Astrocyte (in vitro differentiated cells and primary cell): ENCODE results near the gene PKP4. TPM values are rescaled to one million over a fixed set of nuclear protein-coding genes. Genes with fewer than 3 reads are reported as not detected.

Source experiments
- DNase-seq: peaks from one replicate; pipeline ENCODE4 v3.0.0-alpha.2; 2010; ENCODE audit warnings: low read depth
- FAIRE-seq: peaks from 2 replicates; lab custom pipeline; 2011; peaks lifted over from hg19 to GRCh38; lab: Jason Lieb, UNC
- H2AFZ ChIP-seq: 2 replicates; pipeline ENCODE4 v1.6.0; 2012; ENCODE audit warnings: low read depth, low read length, inconsistent platforms
- H3K27ac ChIP-seq: 2 replicates; pipeline ENCODE4 v1.5.1; 2011; ENCODE audit warnings: low read depth, low read length, inconsistent platforms
- H3K27me3 ChIP-seq: 2 replicates; pipeline ENCODE4 v1.6.0; 2011; ENCODE audit warnings: low read length, inconsistent platforms; ENCODE audit not compliant: insufficient read depth
- H3K36me3 ChIP-seq: 2 replicates; pipeline ENCODE4 v1.5.1; 2011; ENCODE audit warnings: low read length, inconsistent platforms; ENCODE audit not compliant: insufficient read depth
- H3K4me1 ChIP-seq: 2 replicates; pipeline ENCODE4 v1.5.1; 2011; ENCODE audit warnings: low read length, inconsistent platforms; ENCODE audit not compliant: insufficient read depth
- H3K4me2 ChIP-seq: 2 replicates; pipeline ENCODE4 v1.6.0; 2012; ENCODE audit warnings: low read length, inconsistent platforms
- H3K4me3 ChIP-seq: 2 replicates; pipeline ENCODE4 v1.5.1; 2011; ENCODE audit warnings: low read depth, mild to moderate bottlenecking, low read length, inconsistent platforms; ENCODE audit not compliant: insufficient read depth
- H3K79me2 ChIP-seq: 2 replicates; pipeline ENCODE4 v1.6.0; 2012; ENCODE audit warnings: mild to moderate bottlenecking, low read length, inconsistent platforms; ENCODE audit not compliant: insufficient read depth
- H3K9ac ChIP-seq: 2 replicates; pipeline ENCODE4 v1.6.0; 2012; ENCODE audit warnings: mild to moderate bottlenecking, low read length, inconsistent platforms
- H3K9me3 ChIP-seq: 2 replicates; pipeline ENCODE4 v1.5.1; 2012; ENCODE audit warnings: low read depth, mild to moderate bottlenecking, low read length, inconsistent platforms; ENCODE audit not compliant: insufficient read depth
- H4K20me1 ChIP-seq: 2 replicates; pipeline ENCODE4 v1.6.0; 2012; ENCODE audit warnings: low read length, inconsistent platforms; ENCODE audit not compliant: insufficient read depth
- H3K27ac Mint-ChIP-seq: one replicate; pipeline ENCODE4 v1.8.0; 2021; ENCODE audit warnings: mild to moderate bottlenecking, mixed read lengths; ENCODE audit not compliant: unreplicated experiment
- H3K27me3 Mint-ChIP-seq: one replicate; pipeline ENCODE4 v1.8.0; 2021; ENCODE audit warnings: low read depth, mixed read lengths; ENCODE audit not compliant: unreplicated experiment
- H3K36me3 Mint-ChIP-seq: one replicate; pipeline ENCODE4 v1.8.0; 2021; ENCODE audit warnings: low read depth, mixed read lengths; ENCODE audit not compliant: unreplicated experiment
- H3K4me1 Mint-ChIP-seq: one replicate; pipeline ENCODE4 v1.8.0; 2021; ENCODE audit warnings: low read depth, mixed read lengths; ENCODE audit not compliant: unreplicated experiment
- H3K4me3 Mint-ChIP-seq: one replicate; pipeline ENCODE4 v1.8.0; 2021; ENCODE audit warnings: mild to moderate bottlenecking, moderate library complexity, mixed read lengths; ENCODE audit not compliant: unreplicated experiment
- H3K9me3 Mint-ChIP-seq: one replicate; pipeline ENCODE4 v1.8.0; 2021; ENCODE audit warnings: mild to moderate bottlenecking, mixed read lengths; ENCODE audit not compliant: unreplicated experiment
- CTCF ChIP-seq: IDR thresholded peaks from 2 replicates; pipeline ENCODE4 v1.5.1; 2011; ENCODE audit warnings: low read depth, mild to moderate bottlenecking, inconsistent platforms, low read length, moderate library complexity; ENCODE audit not compliant: insufficient read depth
- EZH2 ChIP-seq: IDR thresholded peaks from 2 replicates; pipeline ENCODE4 v1.6.1; 2012; ENCODE audit warnings: mild to moderate bottlenecking, low read length, inconsistent platforms; ENCODE audit not compliant: insufficient read depth
- total RNA-seq: library from RNA; stranded (reverse); gene quantifications from 2 replicates; pipeline ENCODE4 v1.2.1, GENCODE V29; 2021

The PKP4 gene
- total RNA-seq, 1 donor from 2014 or later = 38.4 TPM

GRCh38 chr2:158533009-158533408, 76.3 kb downstream of the PKP4 start:
- H3K27ac Mint-ChIP-seq = no peak overlapping the region
- no peak overlapping the region for H3K4me2 ChIP-seq
- no peak for DNase-seq
- no peaks in the 10 kb centered on the region for H3K27me3 ChIP-seq
- H3K27ac ChIP-seq = no peak overlapping the region
- H3K4me1 ChIP-seq = peaks cover 6% of the 10 kb centered on the region
- H3K9ac ChIP-seq = no peak overlapping the region
- no peak for FAIRE-seq
- TF ChIP-seq CTCF (no peak), EZH2 (no peak)
- no peaks in the 10 kb centered on the region for H3K79me2 ChIP-seq
- H3K36me3 Mint-ChIP-seq = no peaks in the 10 kb centered on the region
- H2AFZ ChIP-seq = no peak overlapping the region
- H3K9me3 Mint-ChIP-seq = no peaks in the 10 kb centered on the region
- no peaks in the 10 kb centered on the region for H3K9me3 ChIP-seq
- H3K36me3 ChIP-seq = no peaks in the 10 kb centered on the region
- no peak overlapping the region for H3K4me3 Mint-ChIP-seq
- H3K4me3 ChIP-seq = no peak overlapping the region
- H3K27me3 Mint-ChIP-seq = no peaks in the 10 kb centered on the region
- no peaks in the 10 kb centered on the region for H4K20me1 ChIP-seq
- H3K4me1 Mint-ChIP-seq = peaks cover 13% of the 10 kb centered on the region

- peak; percentile 56 for FAIRE-seq
- no peak overlapping the region for H3K4me3 Mint-ChIP-seq
Observed at GRCh38 chr2:158539176-158540005, 82.6 kb downstream of the PKP4 start.

More at GRCh38 chr2:158539176-158540005, 82.6 kb downstream of the PKP4 start:
- no peaks in the 10 kb centered on the region for H3K9me3 ChIP-seq
- H3K4me3 ChIP-seq = no peak overlapping the region
- H3K79me2 ChIP-seq = no peaks in the 10 kb centered on the region
- Mint-ChIP-seq H3K36me3 (peaks cover 2% of the 10 kb centered on the region), H3K4me1 (peaks cover 7% of the 10 kb centered on the region), H3K9me3 (no peaks in the 10 kb centered on the region), H3K27ac (no peak overlapping the region), H3K27me3 (no peaks in the 10 kb centered on the region)
- no peak overlapping the region for H3K9ac ChIP-seq
- peak; percentile 82 for DNase-seq
- H3K4me1 ChIP-seq = peaks cover 4% of the 10 kb centered on the region
- no peaks in the 10 kb centered on the region for H3K27me3 ChIP-seq
- TF ChIP-seq EZH2 (no peak), CTCF (no peak)
- no peak overlapping the region for H3K27ac ChIP-seq
- H3K36me3 ChIP-seq = no peaks in the 10 kb centered on the region
- peak overlapping the region; percentile 27 for H3K4me2 ChIP-seq
- no peaks in the 10 kb centered on the region for H4K20me1 ChIP-seq
- no peak overlapping the region for H2AFZ ChIP-seq
